K562 (cell line): ENCODE measurements around the gene TRIM25. TPM values are rescaled to one million over a fixed set of nuclear protein-coding genes. Genes with fewer than 3 reads are reported as not detected.

Experiments
- ATF1 ChIP-seq, 2 experiments: fragments of 450-650 bp in 1 of 2; IDR thresholded peaks; 2 replicates each; pipeline ENCODE4 v1.6.1; 2016; ENCODE audit warnings: missing compliant biosample characterization in 1 of 2, missing genetic modification characterization in 1 of 2
- BRCA1 ChIP-seq, 2 experiments: fragments of 450-650 bp in 1 of 2; sonication (generic) in 1 of 2; formaldehyde crosslinking in 1 of 2; IDR thresholded peaks; 2 replicates each; pipeline versions ENCODE4 v1.5.0 to v1.6.1; 2017 to 2020; ENCODE audit warnings: mild to moderate bottlenecking in 1 of 2, missing genetic modification reagents in 1 of 2
- CHCHD3 ChIP-seq: fragments of 250-450 bp; sonication (Bioruptor Pico); IDR thresholded peaks from 2 replicates; pipeline ENCODE4 v2.1.2; 2022; ENCODE audit warnings: mild to moderate bottlenecking
- CTBP1 ChIP-seq: fragments of 450-650 bp; IDR thresholded peaks from 2 replicates; pipeline ENCODE4 v1.6.1; 2016; ENCODE audit warnings: borderline replicate concordance
- E2F3 ChIP-seq: fragments of 250-450 bp; sonication (Bioruptor Pico); IDR thresholded peaks from 2 replicates; pipeline ENCODE4 v1.4.0; 2020; ENCODE audit warnings: mild to moderate bottlenecking
- KAT7 ChIP-seq: sonication (generic); formaldehyde crosslinking; IDR thresholded peaks from 2 replicates; pipeline ENCODE4 v1.8.0; 2022; ENCODE audit warnings: missing genetic modification reagents, mild to moderate bottlenecking, borderline replicate concordance
- MBD2 ChIP-seq: sonication (generic); IDR thresholded peaks from 2 replicates; pipeline ENCODE4 v1.6.1; 2016; ENCODE audit warnings: low read depth, borderline replicate concordance
- NFE2L1 ChIP-seq: fragments of 450-650 bp; IDR thresholded peaks from 2 replicates; pipeline ENCODE4 v1.6.1; 2016; ENCODE audit warnings: missing genetic modification characterization, low read depth, mild to moderate bottlenecking, missing compliant biosample characterization, moderate library complexity, borderline replicate concordance
- PCBP2 ChIP-seq: fragments of 200-400 bp; formaldehyde crosslinking; IDR thresholded peaks from 2 replicates; pipeline ENCODE4 v1.6.1; 2018; ENCODE audit warnings: low read length, low read depth, mild to moderate bottlenecking, moderate library complexity; ENCODE audit not compliant: poor library complexity, severe bottlenecking
- PHB ChIP-seq: fragments of 250-450 bp; sonication (Bioruptor Pico); IDR thresholded peaks from 2 replicates; pipeline ENCODE4 v1.5.0; 2021
- PHF20 ChIP-seq: fragments of 450-650 bp; IDR thresholded peaks from 2 replicates; pipeline ENCODE4 v1.6.1; 2018; ENCODE audit not compliant: partially characterized antibody
- SIN3A ChIP-seq, 2 experiments: fragments of 150-350 bp in 1 of 2; IDR thresholded peaks; 2 replicates each; pipeline ENCODE4 v1.6.1; 2011 to 2016; ENCODE audit warnings: borderline replicate concordance in 2 of 2, low read depth in 2 of 2, low read length in 2 of 2, mild to moderate bottlenecking in 2 of 2, moderate library complexity in 2 of 2; ENCODE audit not compliant: control insufficient read depth in 1 of 2
- SMARCC2 ChIP-seq: fragments of 450-650 bp; IDR thresholded peaks from 2 replicates; pipeline ENCODE4 v1.6.1; 2017; ENCODE audit warnings: antibody characterized with exemption, moderate library complexity, mild to moderate bottlenecking, low read depth
- TSC22D4 ChIP-seq: fragments of 450-650 bp; IDR thresholded peaks from 2 replicates; pipeline ENCODE4 v1.6.1; 2016; ENCODE audit warnings: missing genetic modification characterization, missing biosample characterization, control low read depth
- ZFX ChIP-seq: sonication (generic); formaldehyde crosslinking; IDR thresholded peaks from 2 replicates; pipeline ENCODE4 v1.8.0; 2022; ENCODE audit warnings: mild to moderate bottlenecking, missing genetic modification reagents, moderate library complexity
- ZNF134 ChIP-seq: fragments of 250-450 bp; sonication (Bioruptor Pico); conservative IDR thresholded peaks from 2 replicates; pipeline ENCODE4 v1.4.0; 2020
- polyA plus RNA-seq, 8 experiments: library from polyadenylated mRNA; depleted of rRNA in 4 of 8; stranded (reverse) in 5 of 8; unstranded in 3 of 8; fragments of >200 nt; fragmentation: Nextera tagmentation in 2 of 8; fragmentation: Illumina TruSeq in 1 of 8; extraction: Ambion mirVana in 2 of 8; extraction: Trizol in 1 of 8; gene quantifications; 2 replicates each; pipeline versions ENCODE4 v1.2.1 to v1.2.3, GENCODE V29; 2011 to 2014; ENCODE audit warnings: inconsistent platforms in 1 of 8, missing spikeins in 1 of 8
- total RNA-seq, 7 experiments: library from RNA; depleted of rRNA in 6 of 7; stranded (reverse); fragments of >200 nt in 6 of 7; fragmentation: Illumina TruSeq in 2 of 7; extraction: Trizol in 2 of 7; gene quantifications; 2 replicates each; pipeline versions ENCODE4 v1.2.1 to v1.2.3, GENCODE V29; 2011 to 2021; ENCODE audit warnings: low replicate concordance in 1 of 7
- TF ChIP-seq, protein P1 (sequence below): fragments of 250-450 bp; sonication (Bioruptor Pico); IDR thresholded peaks from 2 replicates; pipeline ENCODE4 v1.8.0; 2021; ENCODE audit warnings: mild to moderate bottlenecking, moderate library complexity
- TF ChIP-seq, protein P2 (sequence below): fragments of 250-450 bp; sonication (Bioruptor Pico); IDR thresholded peaks from 2 replicates; pipeline ENCODE4 v1.4.0; 2020
- TF ChIP-seq, protein P3 (sequence below): sonication (generic); formaldehyde crosslinking; IDR thresholded peaks from 2 replicates; pipeline ENCODE4 v1.8.0; 2023; ENCODE audit warnings: mild to moderate bottlenecking, missing genetic modification reagents
- TF ChIP-seq, protein P4 (sequence below): fragments of 250-450 bp; sonication (Bioruptor Pico); IDR thresholded peaks from 2 replicates; pipeline ENCODE4 v1.6.1; 2021; ENCODE audit warnings: mild to moderate bottlenecking

TRIM25 gene
- total and polyA plus RNA-seq, 9 of the 15 experiments (the other 6 are each of a cell fraction or from before 2014, with no cell fraction given), result 5.9 to 49.5 (median 24.5) TPM

DNA sequence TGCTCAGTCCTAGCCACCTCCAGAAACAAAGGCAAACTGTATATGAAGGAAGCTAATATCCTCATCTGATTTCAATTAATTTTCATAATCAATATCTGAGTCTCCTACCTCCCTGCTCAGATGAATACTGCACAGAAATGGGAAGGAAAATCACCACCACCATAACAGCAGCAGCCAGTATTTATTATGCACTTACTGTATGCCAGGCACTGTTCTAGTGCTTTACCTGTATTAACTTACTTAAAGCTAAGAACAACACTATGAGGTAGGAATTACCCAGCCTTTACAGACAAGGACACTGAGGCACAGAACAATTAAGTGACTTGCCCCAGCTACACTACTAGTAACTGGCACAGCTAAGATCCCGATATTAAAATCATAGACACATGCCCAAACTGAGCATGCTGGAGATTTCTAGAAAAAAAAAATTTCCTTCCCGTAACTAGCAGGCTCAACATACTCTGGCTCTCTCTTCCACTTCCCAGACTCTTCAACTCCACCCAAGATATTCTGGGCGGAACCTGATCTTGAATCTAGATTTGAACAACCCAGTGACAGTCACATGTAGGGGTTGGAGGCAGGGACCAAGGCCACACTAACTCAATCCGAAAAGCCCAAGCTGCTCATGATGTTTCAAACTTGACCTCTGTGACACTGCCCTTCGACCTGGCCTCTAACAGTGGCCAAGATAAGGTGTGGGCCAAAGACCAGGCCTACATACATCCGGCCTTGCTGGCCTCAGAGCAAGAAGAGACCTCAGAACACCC lies 3.9 kb downstream of the TRIM25 start (continued):
- peak in 1 of 2 experiments; percentile 81; a peak in 1 of 4 replicates for TF ChIP-seq SIN3A (IDR thresholded peaks at IDR 0.05; ENCODE audit: borderline replicate concordance in 2 of 2, control insufficient read depth in 1 of 2, low read depth in 2 of 2, low read length in 2 of 2)
- peak; percentile 90 for TF ChIP-seq CTBP1
- TF ChIP-seq PCBP2, result no peak
- TF ChIP-seq, protein P1, sequence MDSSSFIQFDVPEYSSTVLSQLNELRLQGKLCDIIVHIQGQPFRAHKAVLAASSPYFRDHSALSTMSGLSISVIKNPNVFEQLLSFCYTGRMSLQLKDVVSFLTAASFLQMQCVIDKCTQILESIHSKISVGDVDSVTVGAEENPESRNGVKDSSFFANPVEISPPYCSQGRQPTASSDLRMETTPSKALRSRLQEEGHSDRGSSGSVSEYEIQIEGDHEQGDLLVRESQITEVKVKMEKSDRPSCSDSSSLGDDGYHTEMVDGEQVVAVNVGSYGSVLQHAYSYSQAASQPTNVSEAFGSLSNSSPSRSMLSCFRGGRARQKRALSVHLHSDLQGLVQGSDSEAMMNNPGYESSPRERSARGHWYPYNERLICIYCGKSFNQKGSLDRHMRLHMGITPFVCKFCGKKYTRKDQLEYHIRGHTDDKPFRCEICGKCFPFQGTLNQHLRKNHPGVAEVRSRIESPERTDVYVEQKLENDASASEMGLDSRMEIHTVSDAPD (CRISPR knock-in tag), result no peak
- no peak for TF ChIP-seq ATF1 (CRISPR knock-in tag; IDR thresholded peaks at IDR 0.05)
- TF ChIP-seq ATF1 (tag; IDR thresholded peaks at IDR 0.05), result peak; percentile 57
- TF ChIP-seq MBD2, result peak; percentile 14; the same call in 1 of the 2 replicates
- TF ChIP-seq, protein P2, sequence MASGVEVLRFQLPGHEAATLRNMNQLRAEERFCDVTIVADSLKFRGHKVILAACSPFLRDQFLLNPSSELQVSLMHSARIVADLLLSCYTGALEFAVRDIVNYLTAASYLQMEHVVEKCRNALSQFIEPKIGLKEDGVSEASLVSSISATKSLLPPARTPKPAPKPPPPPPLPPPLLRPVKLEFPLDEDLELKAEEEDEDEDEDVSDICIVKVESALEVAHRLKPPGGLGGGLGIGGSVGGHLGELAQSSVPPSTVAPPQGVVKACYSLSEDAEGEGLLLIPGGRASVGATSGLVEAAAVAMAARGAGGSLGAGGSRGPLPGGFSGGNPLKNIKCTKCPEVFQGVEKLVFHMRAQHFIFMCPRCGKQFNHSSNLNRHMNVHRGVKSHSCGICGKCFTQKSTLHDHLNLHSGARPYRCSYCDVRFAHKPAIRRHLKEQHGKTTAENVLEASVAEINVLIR, result 0 out of 2 replicates have a peak, but pooled peaks have one; percentile 38
- TF ChIP-seq KAT7 (CRISPR knock-in tag), result no peak
- no peak for TF ChIP-seq E2F3 (CRISPR knock-in tag)
- TF ChIP-seq, protein P3, sequence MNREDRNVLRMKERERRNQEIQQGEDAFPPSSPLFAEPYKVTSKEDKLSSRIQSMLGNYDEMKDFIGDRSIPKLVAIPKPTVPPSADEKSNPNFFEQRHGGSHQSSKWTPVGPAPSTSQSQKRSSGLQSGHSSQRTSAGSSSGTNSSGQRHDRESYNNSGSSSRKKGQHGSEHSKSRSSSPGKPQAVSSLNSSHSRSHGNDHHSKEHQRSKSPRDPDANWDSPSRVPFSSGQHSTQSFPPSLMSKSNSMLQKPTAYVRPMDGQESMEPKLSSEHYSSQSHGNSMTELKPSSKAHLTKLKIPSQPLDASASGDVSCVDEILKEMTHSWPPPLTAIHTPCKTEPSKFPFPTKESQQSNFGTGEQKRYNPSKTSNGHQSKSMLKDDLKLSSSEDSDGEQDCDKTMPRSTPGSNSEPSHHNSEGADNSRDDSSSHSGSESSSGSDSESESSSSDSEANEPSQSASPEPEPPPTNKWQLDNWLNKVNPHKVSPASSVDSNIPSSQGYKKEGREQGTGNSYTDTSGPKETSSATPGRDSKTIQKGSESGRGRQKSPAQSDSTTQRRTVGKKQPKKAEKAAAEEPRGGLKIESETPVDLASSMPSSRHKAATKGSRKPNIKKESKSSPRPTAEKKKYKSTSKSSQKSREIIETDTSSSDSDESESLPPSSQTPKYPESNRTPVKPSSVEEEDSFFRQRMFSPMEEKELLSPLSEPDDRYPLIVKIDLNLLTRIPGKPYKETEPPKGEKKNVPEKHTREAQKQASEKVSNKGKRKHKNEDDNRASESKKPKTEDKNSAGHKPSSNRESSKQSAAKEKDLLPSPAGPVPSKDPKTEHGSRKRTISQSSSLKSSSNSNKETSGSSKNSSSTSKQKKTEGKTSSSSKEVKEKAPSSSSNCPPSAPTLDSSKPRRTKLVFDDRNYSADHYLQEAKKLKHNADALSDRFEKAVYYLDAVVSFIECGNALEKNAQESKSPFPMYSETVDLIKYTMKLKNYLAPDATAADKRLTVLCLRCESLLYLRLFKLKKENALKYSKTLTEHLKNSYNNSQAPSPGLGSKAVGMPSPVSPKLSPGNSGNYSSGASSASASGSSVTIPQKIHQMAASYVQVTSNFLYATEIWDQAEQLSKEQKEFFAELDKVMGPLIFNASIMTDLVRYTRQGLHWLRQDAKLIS, result no peak
- no peak for TF ChIP-seq TSC22D4 (tag)
- TF ChIP-seq, protein P4, sequence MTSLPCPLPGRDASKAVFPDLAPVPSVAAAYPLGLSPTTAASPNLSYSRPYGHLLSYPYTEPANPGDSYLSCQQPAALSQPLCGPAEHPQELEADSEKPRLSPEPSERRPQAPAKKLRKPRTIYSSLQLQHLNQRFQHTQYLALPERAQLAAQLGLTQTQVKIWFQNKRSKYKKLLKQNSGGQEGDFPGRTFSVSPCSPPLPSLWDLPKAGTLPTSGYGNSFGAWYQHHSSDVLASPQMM, result no peak
- TF ChIP-seq NFE2L1 (tag), result no peak
- no peak for TF ChIP-seq ZNF134 (CRISPR knock-in tag)
- TF ChIP-seq PHB (CRISPR knock-in tag), result no peak
- no peak for TF ChIP-seq CHCHD3 (CRISPR knock-in tag)
- no peak for TF ChIP-seq SMARCC2
- no peak for TF ChIP-seq PHF20
- peak; percentile 90 for TF ChIP-seq ZFX (CRISPR knock-in tag)
- no peak for TF ChIP-seq BRCA1 (IDR thresholded peaks at IDR 0.05)
- TF ChIP-seq BRCA1 (CRISPR knock-in tag; IDR thresholded peaks at IDR 0.05), result no peak
